GM15510 (cell line): Measurements from ENCODE around the gene DNAJC17.

Experiments
- POLR2A ChIP-seq: IDR thresholded peaks from 3 replicates; pipeline ENCODE4 v1.6.1; 2011; ENCODE audit warnings: borderline replicate concordance; ENCODE audit not compliant: insufficient read length; ENCODE audit errors: extremely low read depth

The DNAJC17 gene

DNA sequence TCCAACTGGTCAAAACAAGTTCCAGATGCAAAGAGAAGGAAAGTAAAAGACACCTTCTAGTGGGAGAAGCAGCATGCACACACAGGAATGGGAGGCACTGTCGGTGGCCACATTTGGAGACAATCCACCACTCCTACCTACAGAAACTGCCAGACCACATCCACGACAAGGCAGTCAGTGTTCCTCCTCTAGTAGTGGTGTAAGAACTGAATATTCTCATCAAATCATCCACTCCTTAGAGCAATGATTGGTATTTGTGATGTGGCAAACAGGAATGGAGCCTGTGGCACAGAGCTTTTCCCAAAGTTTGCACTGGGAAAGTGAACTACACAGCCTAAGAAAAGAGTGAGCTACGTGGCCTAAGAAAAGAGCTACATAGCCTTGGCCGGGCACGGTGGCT is 31.5 kb upstream of the DNAJC17 start:
- TF ChIP-seq POLR2A, result no peak

DNA sequence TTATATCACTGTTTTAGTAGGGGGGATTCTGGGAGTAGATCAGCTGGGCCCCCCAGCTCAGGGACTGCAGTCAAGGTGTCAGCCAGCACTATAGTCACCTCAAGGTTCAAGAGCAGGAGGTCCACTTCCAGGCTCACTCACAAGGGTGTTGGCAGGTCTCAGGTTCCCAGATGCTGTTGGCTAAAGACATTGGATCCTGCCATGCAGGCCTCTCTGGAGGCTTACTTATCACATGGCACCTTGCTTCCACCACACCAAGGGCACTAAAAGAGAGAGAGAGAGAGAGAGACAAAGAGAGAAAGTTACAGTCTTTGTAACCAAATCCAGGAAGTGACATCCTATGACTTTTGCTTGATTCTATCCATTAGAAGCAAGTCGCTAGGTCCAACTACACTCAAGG is 28.7 kb upstream of the DNAJC17 start:
- TF ChIP-seq POLR2A, result no peak

DNA sequence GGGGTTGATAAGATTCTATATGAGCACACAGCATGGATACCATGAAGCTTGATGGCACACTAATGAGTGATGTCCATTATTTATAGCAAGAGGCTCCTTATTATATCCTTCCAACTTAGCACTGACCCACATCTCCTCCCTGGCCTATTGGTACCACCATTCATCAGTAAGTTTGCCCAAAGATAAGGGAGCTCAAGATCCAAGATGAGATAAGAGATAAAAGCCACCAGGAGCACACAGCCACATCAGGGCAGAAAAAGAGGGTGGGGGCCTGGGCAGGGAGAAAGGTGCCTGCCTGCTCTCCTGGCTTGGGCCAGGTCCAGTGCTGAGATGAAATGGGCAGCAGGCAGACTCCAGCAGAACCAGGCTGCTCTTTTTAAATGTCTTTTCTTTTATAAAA is 25.6 kb upstream of the DNAJC17 start:
- TF ChIP-seq POLR2A, result no peak

DNA sequence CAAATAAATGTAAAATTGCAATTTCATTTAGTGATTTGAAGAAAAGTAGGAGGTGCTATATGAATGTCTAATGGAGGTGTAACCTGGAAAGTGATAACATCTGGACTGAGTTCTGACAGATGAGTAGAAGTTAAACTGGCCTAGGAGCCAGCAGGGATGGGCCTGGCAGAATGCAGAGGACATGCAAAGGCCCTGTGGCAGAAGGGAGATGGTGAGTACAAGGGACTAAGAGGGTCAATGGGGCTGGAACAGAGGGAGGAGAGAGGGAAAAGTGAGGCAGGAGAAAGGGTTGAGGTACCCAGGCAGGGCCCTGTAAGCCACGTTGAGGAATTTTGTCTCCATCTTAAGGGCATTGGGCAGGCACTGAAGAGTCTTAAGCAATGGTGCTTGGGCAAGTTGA is 24.6 kb upstream of the DNAJC17 start:
- TF ChIP-seq POLR2A, result no peak

DNA sequence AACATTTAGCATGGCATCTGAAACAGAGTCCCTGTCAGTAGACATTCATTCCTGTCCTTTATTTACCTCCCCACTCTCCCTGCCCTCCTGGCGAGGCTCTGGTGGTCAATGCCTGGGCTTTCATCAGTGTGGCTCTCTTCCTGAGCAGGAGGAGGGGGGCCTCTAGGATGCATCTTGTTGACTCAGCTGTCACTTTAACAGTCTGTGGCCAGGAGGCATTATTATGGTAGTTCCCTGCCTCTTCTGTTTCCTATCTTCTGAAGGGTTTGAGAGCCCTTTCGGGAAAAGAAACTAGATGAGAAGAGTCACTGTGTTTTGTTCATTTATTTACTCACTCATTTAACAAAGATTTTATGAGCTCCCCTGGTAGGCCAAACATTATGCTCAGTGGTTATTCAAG is 23.6 kb upstream of the DNAJC17 start:
- TF ChIP-seq POLR2A, result no peak

DNA sequence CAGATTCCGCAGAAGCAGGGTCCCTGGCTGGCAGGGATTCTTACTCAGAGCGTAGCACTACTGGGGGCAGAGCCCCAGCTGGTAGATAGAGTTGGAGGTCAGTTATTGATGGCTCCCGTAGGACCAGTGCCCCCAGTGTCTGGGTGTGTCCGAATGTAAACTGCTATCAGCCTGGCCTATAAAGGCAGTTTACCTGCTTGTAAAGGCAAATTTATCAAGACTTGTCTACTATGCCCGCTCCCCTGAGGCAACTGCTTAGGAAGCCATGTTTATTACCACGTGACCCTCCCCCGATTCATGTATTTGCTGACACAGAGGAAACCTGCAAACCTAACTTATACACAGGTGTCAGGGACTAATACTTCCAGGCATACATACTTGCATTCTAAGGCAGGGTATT is 21.8 kb upstream of the DNAJC17 start:
- no peak for TF ChIP-seq POLR2A

DNA sequence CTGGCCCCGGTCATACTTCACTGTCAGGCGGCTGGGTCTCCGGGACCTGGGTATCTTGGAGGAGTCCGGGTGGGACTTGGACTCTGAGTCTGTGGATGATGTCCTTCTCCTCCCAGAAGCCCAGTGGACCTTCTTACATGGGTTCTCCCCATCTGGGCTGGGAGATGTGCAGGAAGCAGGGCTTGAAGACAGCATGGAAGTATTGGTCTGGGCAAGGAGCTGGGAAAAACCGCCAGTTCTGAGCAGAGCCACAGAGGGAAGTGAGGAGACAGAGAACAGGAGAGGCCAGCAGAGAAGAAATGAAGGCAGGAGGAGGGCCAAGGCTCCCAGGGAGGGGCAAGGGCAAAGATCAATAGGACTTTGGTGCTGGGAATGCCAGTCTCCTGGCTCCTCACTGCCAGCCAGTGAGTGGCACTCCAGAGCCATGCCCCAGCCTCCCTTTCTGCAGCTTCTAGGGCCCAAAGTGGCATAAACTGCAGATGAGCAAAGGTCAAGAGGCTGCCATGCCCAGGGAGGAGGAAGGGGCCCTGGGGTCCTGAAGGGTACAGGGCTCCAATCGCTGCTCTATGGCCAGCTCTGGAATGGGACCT is 21.3 kb upstream of the DNAJC17 start, which contains the start of gene PPP1R14D:
Gene PPP1R14D (minus strand): TSS at position 262 of the 590 bp plus-strand sequence. CDS start 67 bp downstream, at position 195.
- no peak for TF ChIP-seq POLR2A

DNA sequence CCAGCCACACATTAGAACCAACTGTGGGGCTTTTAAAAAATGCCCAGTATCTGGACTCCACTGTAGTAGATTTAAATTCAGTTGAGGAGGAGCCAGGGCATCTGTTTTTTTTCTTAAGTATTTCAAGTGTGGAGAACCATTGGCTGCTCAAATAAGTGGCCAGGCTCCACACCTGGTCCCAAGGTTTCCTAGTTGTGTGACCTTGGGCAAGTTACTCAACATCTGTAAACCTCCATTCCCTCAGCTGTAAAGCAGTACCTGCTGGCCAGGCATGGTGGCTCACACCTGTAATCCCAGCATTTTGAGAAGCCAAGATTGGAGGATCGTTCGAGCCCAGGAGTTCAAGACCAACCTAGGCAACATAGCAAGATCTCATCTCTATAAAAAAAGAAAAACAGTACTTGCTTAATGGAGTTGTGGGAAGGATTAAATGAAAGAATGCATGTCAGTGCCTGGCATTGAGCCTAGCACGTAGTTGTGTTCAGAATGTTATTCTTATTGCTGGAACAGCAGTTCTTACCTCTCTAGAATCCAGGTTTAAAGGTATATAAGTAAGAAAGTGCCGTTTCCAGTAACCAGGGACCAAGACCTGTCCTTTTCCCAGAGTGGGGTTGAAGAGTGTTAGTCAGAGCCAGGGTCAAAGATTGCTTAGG is 19.3 kb upstream of the DNAJC17 start:
- no peak for TF ChIP-seq POLR2A

DNA sequence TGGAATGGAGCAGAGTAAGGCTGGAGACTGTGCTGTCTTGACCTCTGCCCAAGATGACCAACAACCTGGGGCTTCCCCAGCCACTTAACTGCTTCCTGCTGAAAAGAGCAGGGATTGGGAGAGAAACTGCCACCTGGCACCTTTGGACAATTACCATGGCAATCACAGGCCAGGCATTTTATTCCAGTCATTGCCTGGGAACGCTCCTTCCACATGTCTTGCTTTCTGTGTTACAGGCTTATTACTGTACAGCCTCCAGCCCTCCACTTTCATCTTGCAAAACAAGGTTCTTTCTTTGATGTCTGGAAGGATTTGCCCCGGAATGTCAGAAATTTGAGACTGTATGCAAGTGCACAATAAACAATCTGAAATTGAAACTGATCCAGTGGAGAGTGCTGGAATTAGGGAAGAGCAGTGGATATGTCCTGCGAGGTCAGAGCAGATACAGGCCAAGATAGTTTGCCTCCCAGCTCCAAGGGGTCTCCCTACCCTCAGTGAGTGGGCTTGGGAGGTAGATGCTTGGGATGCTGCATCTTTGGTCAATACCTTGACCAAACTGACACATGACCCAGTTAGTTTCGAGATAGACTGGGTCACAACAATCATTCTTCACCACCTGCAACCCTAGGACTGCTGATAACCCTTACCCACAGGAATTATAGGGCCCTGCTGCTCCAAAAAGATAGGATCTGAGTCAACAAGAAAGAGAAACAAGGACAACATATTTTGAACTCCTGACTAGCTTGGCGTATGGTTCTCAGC is 18.6 kb upstream of the DNAJC17 start:
- no peak for TF ChIP-seq POLR2A

DNA sequence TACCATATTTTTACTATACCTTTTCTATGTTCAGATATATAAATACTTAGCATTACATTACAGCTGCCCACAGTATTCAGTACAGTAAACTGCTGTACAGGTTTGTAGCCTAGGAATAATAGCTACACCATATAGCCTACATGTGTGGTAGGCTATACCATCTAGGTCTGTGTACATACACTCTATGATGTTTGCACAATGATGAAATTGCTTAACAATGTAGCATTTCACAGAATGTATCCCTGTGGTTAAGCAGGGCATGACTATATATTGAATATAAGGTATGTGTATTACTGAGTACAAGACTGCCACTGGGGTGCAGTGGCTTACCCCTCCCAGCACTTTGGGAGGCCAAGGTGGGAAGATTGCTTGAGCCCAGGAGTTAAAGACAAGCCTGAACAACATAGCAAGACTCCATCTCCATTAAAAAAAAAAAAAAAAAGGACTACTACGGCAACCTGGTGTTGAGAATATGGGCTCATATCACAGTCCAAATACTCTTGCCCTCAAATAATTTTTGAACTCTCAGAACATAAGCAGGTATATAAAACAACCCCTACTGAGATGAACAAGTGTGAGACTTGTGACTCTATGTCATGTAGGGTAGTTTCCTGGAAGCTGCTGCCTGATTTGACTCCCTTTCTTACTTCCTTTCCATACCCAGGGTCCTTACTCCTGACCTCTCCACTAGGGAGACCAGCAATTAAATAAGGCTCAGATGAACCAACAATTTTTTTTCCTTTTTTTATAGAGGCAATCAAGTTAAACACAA is 16.5 kb upstream of the DNAJC17 start:
- TF ChIP-seq POLR2A, result no peak

DNA sequence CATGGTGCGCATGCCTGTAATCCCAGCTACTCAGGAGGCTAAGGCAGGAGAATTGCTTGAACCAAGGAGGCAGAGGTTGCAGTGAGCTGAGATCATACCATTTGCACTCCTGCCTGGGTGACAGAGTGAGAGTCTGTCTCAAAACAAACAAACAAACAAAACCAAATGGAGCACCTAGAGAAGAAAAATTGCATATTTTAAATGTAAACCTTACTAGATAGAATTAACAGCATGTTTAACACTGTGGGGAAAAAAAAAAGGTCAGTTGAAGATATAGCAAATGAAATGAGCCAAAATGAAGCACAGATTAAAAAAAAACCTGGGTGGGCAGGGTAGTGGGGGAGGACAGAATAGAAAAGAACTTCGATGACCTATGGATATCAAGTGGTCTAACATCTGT is 13.9 kb upstream of the DNAJC17 start:
- no peak for TF ChIP-seq POLR2A

DNA sequence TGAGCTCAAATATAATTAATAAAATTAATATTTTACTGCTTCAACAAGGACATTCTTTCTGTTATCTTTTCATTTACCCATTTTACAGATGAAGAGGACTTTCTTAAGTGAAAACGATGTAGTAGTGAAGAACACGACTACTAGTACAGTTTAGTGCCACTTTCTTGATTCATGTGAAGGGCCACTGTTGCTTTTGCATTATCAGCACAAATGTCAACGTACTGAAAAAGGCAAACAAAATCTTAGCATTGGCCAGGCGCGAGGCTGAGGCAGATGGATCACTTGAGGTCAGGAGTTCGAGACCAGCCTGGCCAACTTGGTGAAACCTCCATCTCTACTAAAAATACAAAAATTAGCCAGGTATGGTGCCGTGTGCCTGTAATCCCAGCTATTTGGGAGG is 11.8 kb upstream of the DNAJC17 start:
- no peak for TF ChIP-seq POLR2A

DNA sequence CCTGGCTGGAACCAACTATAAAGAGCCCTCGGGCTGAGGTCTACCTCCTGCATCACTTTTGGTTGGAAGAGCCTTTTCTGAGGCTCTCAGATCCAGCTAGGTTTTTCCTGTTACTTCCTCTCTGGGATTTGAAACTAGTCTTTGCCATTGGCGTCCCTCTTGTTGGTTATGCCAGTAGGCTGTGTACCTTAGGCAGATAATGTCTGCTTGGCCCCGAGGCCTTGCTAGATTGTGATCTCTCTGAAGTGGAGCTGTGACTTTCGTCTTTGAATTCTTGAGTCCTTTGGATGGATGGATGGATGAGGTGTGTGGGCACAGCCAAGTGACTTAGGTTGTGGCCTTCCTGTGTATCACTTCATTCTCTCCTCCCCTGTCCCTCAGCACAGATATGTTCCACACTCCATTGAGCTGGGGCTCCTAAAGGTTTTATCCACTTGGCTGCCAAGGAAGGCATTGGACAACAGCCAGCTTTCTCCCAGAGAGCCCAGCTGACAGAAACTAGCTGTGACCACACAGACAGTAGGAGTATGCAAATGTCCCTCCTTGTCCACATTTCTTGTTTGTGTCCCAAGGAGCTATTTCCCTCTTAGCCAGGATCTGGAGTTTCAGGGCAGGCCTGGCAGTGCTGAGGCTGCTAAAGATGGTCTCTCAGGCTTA is 7.9 kb upstream of the DNAJC17 start:
- no peak for TF ChIP-seq POLR2A

DNA sequence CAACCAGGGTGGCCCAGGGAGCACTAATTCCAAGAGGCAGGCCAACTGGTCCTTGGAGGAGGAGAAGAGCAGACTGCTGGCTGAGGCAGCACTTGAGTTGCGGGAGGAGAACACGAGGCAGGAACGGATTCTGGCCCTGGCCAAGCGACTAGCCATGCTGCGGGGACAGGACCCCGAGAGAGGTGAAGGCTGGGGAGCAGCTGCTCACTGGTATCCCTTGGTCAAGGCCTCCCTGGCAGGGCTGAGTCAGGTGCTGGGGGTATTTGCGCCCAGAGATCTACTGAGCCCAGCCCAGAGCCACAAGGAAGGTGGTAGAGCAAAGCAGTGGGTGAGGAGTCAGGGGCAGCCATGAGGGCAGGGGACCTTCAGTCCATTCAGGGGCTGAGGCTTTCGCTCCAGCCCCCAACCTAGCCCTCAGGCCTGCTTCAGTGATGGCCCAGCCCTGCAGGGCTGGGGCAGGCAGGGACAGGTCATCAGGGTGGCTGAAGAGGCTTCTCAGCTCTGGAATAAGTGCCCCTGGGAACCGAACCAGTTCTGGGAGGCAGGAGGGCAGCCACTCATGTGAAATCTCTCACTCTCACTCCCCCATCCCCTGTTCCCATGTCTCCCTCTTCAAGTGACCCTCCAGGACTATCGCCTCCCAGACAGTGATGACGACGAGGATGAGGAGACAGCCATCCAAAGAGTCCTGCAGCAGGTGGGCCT is 5.6 kb upstream of the DNAJC17 start:
- no peak for TF ChIP-seq POLR2A
